Measurements from ENCODE around the gene AGTPBP1.

- TF ChIP-seq NFE2L1 (tag; IDR thresholded peaks at IDR 0.05; ENCODE audit: borderline replicate concordance, low read depth) (no peak), NEUROD1 (IDR thresholded peaks at IDR 0.05; ENCODE audit: borderline replicate concordance, low read depth, low read length, partially characterized antibody) (no peak), POLR2A (conservative IDR thresholded peaks at IDR 0.05) (no peak), ASH1L (IDR thresholded peaks at IDR 0.05; ENCODE audit: borderline replicate concordance, low read depth, partially characterized antibody) (no peak), EZH2 (IDR thresholded peaks at IDR 0.05; ENCODE audit: borderline replicate concordance, low read depth, low read length) (no peak), CBX8 (IDR thresholded peaks at IDR 0.05; ENCODE audit: borderline replicate concordance, extremely low read depth, low read depth, low read length, poor library complexity, severe bottlenecking) (no peak), POLR2AphosphoS5 (IDR thresholded peaks at IDR 0.05; ENCODE audit: control insufficient read depth, insufficient read depth, low read depth, low read length) (no peak), ELF1 (tag; IDR thresholded peaks at IDR 0.05) (no peak)
These were observed 171.8 kb downstream of the AGTPBP1 start for GRCh38 chr9:85569988-85570387.

All from K562 (cell line).